Measurements from ENCODE around the gene ATRN. TPM values are rescaled to one million over a fixed set of nuclear protein-coding genes. Genes with fewer than 3 reads are reported as not detected.

Gene ATRN
- total and polyA plus RNA-seq, 2 experiments from 2014 or later = 2.2 to 18.3 TPM

- Histone ChIP-seq H3K79me2 (replicated peaks; ENCODE audit: insufficient read depth) (no peaks in the 10 kb centered on the region), H3K4me2 (no peak overlapping the region), H2AFZ (0 out of 2 replicates have a peak overlapping the region, but pooled peaks have one; percentile 21), H3K27ac (ENCODE audit: low read depth) (no peak overlapping the region), H3F3A (replicated peaks; ENCODE audit: low read depth) (no peaks in the 10 kb centered on the region), H3K36me3 (ENCODE audit: insufficient read depth) (no peaks in the 10 kb centered on the region), H4K20me1 (replicated peaks; ENCODE audit: insufficient read depth) (no peaks in the 10 kb centered on the region), H3K4me3 (no peak overlapping the region), H3K27me3 (ENCODE audit: insufficient read depth) (peaks cover 12% of the 10 kb centered on the region), H3K4me1 (ENCODE audit: insufficient read depth) (peaks cover 25% of the 10 kb centered on the region), H3K9me2 (ENCODE audit: insufficient read depth) (0 out of 2 replicates have a peak, but pooled peaks cover 3% of the 10 kb centered on the region)
- Mint-ChIP-seq H3K4me1 (peaks cover 22% of the 10 kb centered on the region), H3K27me3 (ENCODE audit: insufficient read depth, low read depth, poor library complexity) (peaks cover 21% of the 10 kb centered on the region), H3K9me3 (no peaks in the 10 kb centered on the region), H3K27ac (no peak overlapping the region), H3K36me3 (ENCODE audit: low read depth) (no peaks in the 10 kb centered on the region; the same call in 2 of the 3 replicates), H3K4me3 (no peak overlapping the region)
- TF ChIP-seq JUNB (IDR thresholded peaks at IDR 0.05; ENCODE audit: unreplicated experiment) (no peak), CTCF (conservative IDR thresholded peaks at IDR 0.05; ENCODE audit: low read depth in 2 of 2) (no peak), ZNF114 (CRISPR knock-in tag; IDR thresholded peaks at IDR 0.05) (no peak), STAT1 (IDR thresholded peaks at IDR 0.05; ENCODE audit: unreplicated experiment) (no peak), ETS1 (IDR thresholded peaks at IDR 0.05) (peak; percentile 43; the same call in 1 of the 2 replicates), EZH2phosphoT487 (IDR thresholded peaks at IDR 0.05; ENCODE audit: unreplicated experiment) (no peak), POLR2AphosphoS5 (IDR thresholded peaks at IDR 0.05; ENCODE audit: low read depth) (0 out of 2 replicates have a peak, but pooled peaks have one; percentile 25)
- DNase-seq (ENCODE audit: low spot score) = peak; percentile 64
- ATAC-seq = peak; percentile 73
Measured at GRCh38 chr20:3687655-3688054, 216.8 kb downstream of the ATRN start.

GRCh38 chr20:3689978-3690377 is 219.2 kb downstream of the ATRN start:
- no peaks in the 10 kb centered on the region for H3K36me3 ChIP-seq (ENCODE audit: insufficient read depth)
- H3K36me3 Mint-ChIP-seq (ENCODE audit: low read depth) = no peaks in the 10 kb centered on the region; the same call in 2 of the 3 replicates
- DNase-seq (ENCODE audit: low spot score) (no peak), ATAC-seq (no peak)
- H3K9me3 Mint-ChIP-seq = no peaks in the 10 kb centered on the region
- no peak overlapping the region for H2AFZ ChIP-seq
- H3K27me3 Mint-ChIP-seq (ENCODE audit: insufficient read depth, low read depth, poor library complexity) = peaks cover 16% of the 10 kb centered on the region
- H3K4me3 ChIP-seq = no peak overlapping the region
- no peaks in the 10 kb centered on the region for H4K20me1 ChIP-seq (replicated peaks; ENCODE audit: insufficient read depth)
- no peaks in the 10 kb centered on the region for H3F3A ChIP-seq (replicated peaks; ENCODE audit: low read depth)
- H3K27ac ChIP-seq (ENCODE audit: low read depth) = no peak overlapping the region
- H3K27ac Mint-ChIP-seq = no peak overlapping the region
- H3K4me1 ChIP-seq (ENCODE audit: insufficient read depth) = peaks cover 16% of the 10 kb centered on the region; the same call in 1 of the 2 replicates
- no peak overlapping the region for H3K4me3 Mint-ChIP-seq
- 0 out of 2 replicates have a peak, but pooled peaks cover 3% of the 10 kb centered on the region for H3K9me2 ChIP-seq (ENCODE audit: insufficient read depth)
- H3K79me2 ChIP-seq (replicated peaks; ENCODE audit: insufficient read depth) = no peaks in the 10 kb centered on the region
- no peaks in the 10 kb centered on the region for H3K27me3 ChIP-seq (ENCODE audit: insufficient read depth)
- H3K4me1 Mint-ChIP-seq = peaks cover 14% of the 10 kb centered on the region
- H3K4me2 ChIP-seq = no peak overlapping the region
- TF ChIP-seq EZH2phosphoT487 (IDR thresholded peaks at IDR 0.05; ENCODE audit: unreplicated experiment) (no peak), POLR2AphosphoS5 (IDR thresholded peaks at IDR 0.05; ENCODE audit: low read depth) (no peak), EZH2 (IDR thresholded peaks at IDR 0.05; ENCODE audit: low read depth, unreplicated experiment) (no peak), STAT1 (IDR thresholded peaks at IDR 0.05; ENCODE audit: unreplicated experiment) (no peak), ZNF462 (CRISPR knock-in tag; IDR thresholded peaks at IDR 0.05) (no peak)
